ENCODE results near the gene VGLL4. TPM values are rescaled to one million over a fixed set of nuclear protein-coding genes. Genes with fewer than 3 reads are reported as not detected.

Gene VGLL4
- total RNA-seq, 2 experiments from 2014 or later: 54.4 to 60.2 TPM

DNA sequence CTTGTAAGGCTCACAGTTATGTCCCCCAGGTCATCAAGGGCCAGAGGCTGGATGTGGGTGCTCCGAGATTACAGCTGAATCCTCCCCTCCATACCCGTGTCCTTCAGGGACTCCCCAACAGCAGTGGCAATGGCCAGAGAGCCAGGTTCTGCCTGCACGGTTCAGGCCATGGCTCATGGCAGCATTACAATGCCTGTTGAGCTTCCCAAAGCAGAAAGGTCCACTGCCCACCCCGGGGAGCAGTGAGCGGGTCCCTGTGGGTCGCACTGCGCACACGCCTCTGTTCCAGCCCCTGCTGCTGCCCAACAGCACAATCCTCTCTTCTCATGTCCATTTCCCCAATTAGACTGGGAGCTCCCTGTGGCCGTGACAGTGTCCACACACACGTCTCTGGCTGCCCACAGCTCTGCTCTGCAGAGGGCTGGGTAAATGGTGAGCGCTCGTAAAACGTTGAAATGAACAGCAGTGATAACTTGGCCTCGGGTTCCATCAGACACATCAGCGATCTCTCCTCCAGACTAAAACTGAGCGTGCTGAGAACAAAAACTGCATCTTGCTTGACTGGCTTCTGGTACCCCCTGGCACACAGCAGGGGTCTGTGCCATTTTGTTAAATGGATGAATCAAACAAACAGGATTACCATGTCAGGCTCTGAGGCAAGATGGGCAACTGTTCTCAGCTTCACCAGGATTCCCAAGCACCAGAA, 80.4 kb downstream of the VGLL4 start:
- Mint-ChIP-seq H3K27me3 (no peaks in the 10 kb centered on the region), H3K36me3 (ENCODE audit: low read depth) (peaks cover 25% of the 10 kb centered on the region), H3K9me3 (no peaks in the 10 kb centered on the region), H3K4me3 (no peak overlapping the region), H3K27ac (no peak overlapping the region), H3K4me1 (ENCODE audit: low read depth) (peaks cover 13% of the 10 kb centered on the region)
- ATAC-seq (no peak), DNase-seq (no peak)
- intact Hi-C loops (cut with micrococcal nuclease): no loop called here
- TF ChIP-seq, protein P1, sequence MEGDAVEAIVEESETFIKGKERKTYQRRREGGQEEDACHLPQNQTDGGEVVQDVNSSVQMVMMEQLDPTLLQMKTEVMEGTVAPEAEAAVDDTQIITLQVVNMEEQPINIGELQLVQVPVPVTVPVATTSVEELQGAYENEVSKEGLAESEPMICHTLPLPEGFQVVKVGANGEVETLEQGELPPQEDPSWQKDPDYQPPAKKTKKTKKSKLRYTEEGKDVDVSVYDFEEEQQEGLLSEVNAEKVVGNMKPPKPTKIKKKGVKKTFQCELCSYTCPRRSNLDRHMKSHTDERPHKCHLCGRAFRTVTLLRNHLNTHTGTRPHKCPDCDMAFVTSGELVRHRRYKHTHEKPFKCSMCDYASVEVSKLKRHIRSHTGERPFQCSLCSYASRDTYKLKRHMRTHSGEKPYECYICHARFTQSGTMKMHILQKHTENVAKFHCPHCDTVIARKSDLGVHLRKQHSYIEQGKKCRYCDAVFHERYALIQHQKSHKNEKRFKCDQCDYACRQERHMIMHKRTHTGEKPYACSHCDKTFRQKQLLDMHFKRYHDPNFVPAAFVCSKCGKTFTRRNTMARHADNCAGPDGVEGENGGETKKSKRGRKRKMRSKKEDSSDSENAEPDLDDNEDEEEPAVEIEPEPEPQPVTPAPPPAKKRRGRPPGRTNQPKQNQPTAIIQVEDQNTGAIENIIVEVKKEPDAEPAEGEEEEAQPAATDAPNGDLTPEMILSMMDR (IDR thresholded peaks at IDR 0.05): no peak
- POLR2A ChIA-PET: no interaction called here
- CTCF ChIA-PET: interaction anchor here (1.1 kb wide), 1 partner anchor 184 kb away, joined by 3 read pairs; no protein-coding TSS in a partner anchor

DNA sequence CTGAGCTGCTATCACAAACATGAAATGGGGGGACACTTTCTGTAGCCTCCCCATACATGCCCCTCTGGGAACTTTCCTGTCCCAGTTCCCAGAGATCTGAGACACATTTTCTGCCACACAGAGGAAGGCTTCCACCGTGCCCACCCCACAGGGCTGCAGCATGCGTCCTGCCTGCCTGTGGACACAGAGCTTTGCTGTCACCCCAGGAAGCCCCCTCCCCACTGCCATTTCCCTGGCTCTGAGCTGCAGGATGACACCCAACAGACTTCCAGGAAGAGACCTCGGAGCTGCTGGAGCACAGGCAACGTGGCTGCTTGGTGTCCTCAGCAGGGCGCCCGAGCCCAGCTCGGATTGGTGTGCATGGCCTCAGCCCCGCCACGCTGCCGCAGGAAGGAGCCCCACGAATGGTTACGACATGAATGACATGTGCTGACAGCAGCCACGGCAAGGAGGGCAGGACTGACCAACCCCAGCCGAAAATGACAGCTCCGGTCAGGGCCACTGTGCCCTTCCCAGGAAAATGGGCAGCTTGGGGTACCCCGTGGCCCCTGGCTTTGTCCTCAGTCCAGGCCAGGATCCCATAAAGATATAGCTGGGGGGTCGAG, 81.3 kb downstream of the VGLL4 start:
- Mint-ChIP-seq H3K27ac (peak overlapping the region; percentile 34), H3K36me3 (ENCODE audit: low read depth) (peaks cover 30% of the 10 kb centered on the region), H3K27me3 (no peaks in the 10 kb centered on the region), H3K4me3 (no peak overlapping the region), H3K9me3 (no peaks in the 10 kb centered on the region), H3K4me1 (ENCODE audit: low read depth) (peaks cover 15% of the 10 kb centered on the region)
- intact Hi-C loops (cut with micrococcal nuclease): no loop called here
- ATAC-seq: no peak
- POLR2A ChIA-PET: no interaction called here
- CTCF ChIA-PET: interaction anchor here (1.1 kb wide), 1 partner anchor 183 kb away, joined by 3 read pairs; no protein-coding TSS in a partner anchor
- TF ChIP-seq, protein P1 (IDR thresholded peaks at IDR 0.05): no peak
- no peak for DNase-seq

DNA sequence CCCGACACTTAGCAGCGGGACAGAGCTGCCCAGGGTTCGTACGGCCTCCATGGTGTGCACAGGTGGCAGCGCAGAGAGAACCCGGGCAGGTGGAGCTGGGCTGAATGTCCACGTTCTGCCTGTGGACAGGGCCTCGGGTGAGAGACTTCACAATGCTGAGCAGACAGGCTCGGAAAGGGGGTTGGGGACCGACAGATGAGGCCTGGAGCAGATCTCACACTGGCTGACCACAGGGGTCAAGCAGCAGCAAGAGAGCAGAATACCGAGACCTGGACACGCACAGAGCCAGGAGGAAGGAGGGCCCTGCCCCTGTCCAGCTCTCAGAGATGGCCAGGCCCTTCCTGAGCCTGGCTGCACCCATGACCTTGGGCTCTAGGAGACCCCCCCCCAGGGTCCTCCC, 83.0 kb downstream of the VGLL4 start:
- intact Hi-C loops (cut with micrococcal nuclease): no loop called here

DNA sequence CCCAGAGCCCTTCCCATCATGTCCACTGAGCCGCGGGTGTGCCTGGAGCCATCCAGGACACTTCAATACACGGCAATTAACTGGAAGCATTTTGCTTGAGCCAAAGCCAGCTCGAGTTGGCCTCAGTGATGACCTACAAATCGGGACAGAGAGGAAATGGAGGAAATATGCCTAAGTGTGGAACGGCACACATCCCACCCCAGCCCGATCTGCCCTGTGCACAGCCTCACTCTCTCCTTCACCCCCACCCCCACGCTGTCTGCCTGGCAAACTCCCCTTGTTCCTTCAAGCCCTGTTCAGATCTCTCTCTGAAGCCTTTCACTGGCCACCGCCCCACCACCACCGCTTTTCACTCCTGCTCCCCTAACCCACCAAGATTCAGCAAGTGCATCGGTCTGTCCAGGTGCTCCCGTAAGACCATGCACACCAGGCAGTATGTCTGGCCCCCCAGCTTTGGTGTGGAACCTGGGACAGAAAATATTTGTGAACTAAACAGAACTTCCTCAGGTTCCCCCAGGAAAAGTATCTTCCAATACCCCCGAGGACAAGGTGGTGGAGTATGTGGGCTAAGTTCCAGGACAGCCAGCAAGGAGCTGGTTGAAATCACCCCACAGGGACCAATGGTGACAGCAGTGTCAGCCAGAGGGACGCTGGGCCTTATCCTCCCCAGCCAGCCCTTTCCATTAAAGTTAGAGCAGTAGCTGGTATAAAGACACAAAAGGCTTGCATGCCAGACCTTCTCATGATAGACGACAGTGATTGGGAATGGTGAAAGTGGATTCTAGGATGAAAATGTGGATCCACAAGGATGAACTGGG, 83.7 kb downstream of the VGLL4 start:
- TF ChIP-seq, protein P1 (IDR thresholded peaks at IDR 0.05): no peak
- DNase-seq (no peak), ATAC-seq (no peak)
- Mint-ChIP-seq H3K27ac (peak overlapping the region; percentile 25), H3K4me3 (no peak overlapping the region), H3K4me1 (ENCODE audit: low read depth) (peaks cover 15% of the 10 kb centered on the region), H3K9me3 (no peaks in the 10 kb centered on the region), H3K36me3 (ENCODE audit: low read depth) (peaks cover 28% of the 10 kb centered on the region), H3K27me3 (no peaks in the 10 kb centered on the region)
- CTCF ChIA-PET: no interaction called here
- intact Hi-C loops (cut with micrococcal nuclease): loop anchor here (10.0 kb wide), 1 partner anchor 85 kb away; the partner anchor contains the start of gene VGLL4
- POLR2A ChIA-PET: interaction anchor here (0.6 kb wide), 1 partner anchor 156 kb away, joined by 3 read pairs; no protein-coding TSS in a partner anchor

More for the DNA sequence above, 83.0 kb downstream of the VGLL4 start:
- ChIA-PET CTCF (no interaction called here), POLR2A (interaction anchor here (0.6 kb wide), 1 partner anchor 47 kb away, joined by 3 read pairs; no protein-coding TSS in a partner anchor)
- peaks cover 15% of the 10 kb centered on the region for H3K4me1 Mint-ChIP-seq (ENCODE audit: low read depth)
- peak overlapping the region; percentile 25 for H3K27ac Mint-ChIP-seq
- no peaks in the 10 kb centered on the region for H3K27me3 Mint-ChIP-seq
- ATAC-seq (no peak), DNase-seq (no peak)
- TF ChIP-seq, protein P1 (IDR thresholded peaks at IDR 0.05): no peak
- no peaks in the 10 kb centered on the region for H3K9me3 Mint-ChIP-seq
- peaks cover 25% of the 10 kb centered on the region for H3K36me3 Mint-ChIP-seq (ENCODE audit: low read depth)
- H3K4me3 Mint-ChIP-seq: no peak overlapping the region

All from activated CD8-positive, alpha-beta T cell treated with anti-CD3 and anti-CD28 coated beads for 36 hours (primary cell).